NCI-H146 treated with DMSO at 0.1 percent for 48 hours (cell line): ENCODE results near the gene CDH6.
A peak's percentile ranks its signal among the peaks of the same experiment; 100 is the strongest.

Experiments used
- DNase-seq: peaks from one replicate; lab custom pipeline; 2025; ENCODE audit not compliant: unreplicated experiment; lab: John Stamatoyannopoulos, UW

Gene CDH6

DNA sequence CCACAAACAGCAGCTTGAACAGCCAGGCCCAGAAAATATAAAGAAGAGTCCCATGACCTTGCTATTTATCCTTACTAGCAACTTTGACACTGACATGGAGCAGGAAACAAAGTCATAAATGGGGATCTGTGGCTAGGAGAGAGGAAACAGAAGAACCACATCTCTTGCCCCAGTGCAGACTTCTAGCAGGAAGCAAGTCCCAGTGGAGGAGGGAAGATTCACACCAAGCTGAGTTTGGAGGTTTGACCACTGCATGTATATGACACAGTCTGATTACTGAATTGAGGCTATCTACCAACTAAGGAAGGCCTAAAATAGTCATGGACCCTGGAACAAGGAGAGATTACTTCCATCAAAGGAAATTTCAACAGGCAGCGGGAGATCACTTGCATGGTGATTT lies 51.4 kb downstream of the CDH6 start:
- DNase-seq, result no peak

DNA sequence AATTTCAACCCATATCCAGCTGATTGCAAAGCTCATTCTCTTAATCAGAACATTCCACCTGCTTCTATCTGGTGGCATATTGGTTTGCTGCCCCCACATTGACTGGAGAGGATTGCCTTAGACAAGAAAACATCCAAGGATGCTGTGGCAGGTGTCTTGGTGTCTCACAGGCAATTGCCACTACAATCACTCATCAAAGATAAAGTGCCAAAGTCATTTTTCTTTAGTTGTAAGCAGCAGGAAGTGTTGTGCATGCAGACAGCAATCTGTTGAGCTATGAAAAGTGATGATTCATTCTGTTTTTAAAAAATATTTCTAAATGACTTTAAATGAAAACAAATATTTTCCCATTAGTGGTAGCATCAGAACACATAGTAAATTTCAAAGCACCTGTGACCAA lies 53.9 kb downstream of the CDH6 start:
- no peak for DNase-seq

DNA sequence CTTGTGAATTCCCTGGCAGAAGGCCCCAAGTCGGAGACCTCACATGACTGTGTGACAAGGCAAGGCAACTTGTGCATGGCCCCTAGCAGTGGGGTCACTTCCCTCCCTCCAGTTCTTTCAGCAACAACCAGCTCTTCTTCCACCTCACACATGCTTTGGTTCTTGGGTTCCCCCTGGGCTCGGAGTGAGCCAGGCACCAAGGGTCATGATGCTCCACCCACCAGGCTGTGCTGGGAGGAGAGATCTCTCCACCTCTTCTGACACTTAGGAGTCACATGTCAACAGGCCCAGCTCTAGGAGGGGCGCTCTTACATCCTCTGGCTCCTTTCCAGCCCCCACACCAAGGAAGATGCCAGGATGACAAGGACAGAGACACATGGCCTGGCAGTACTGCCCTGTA lies 56.7 kb downstream of the CDH6 start:
- DNase-seq, result no peak

DNA sequence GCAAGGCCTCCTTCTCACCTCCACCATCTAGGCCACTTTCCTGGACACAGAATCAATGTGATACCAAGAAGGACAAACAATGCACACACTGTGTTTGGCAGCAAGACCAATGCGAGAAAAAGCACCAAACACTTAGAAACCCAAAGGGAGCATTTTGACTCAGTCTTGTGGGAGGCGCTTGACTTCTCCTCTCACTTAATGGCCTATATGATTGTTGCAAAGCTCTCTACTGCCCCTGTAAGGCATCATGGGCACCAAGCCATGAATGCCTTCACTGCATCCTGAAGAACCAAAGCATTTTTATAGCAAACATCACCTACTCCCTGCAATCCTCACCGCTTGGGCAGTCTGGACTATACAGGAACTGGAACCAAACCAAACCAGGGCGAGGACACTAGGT lies 57.5 kb downstream of the CDH6 start:
- no peak for DNase-seq

DNA sequence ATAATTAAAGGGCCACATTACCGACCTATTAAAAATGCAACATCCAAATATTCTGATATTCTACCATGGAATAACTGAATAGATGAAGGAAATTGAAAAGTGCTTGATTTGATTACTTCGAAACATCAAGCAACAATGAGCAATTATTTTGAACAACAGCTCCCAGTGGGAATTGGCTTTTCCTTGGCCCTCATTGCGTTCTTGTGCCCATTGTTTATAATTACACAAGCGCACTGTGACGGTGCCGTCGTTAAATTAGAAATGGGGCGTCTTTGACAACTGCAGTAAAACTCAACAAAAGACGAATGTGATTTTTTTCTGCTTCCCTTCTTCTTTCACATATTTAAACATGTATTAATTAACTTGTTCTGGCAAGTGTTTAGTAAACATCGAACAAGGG lies 61.6 kb downstream of the CDH6 start:
- no peak for DNase-seq

DNA sequence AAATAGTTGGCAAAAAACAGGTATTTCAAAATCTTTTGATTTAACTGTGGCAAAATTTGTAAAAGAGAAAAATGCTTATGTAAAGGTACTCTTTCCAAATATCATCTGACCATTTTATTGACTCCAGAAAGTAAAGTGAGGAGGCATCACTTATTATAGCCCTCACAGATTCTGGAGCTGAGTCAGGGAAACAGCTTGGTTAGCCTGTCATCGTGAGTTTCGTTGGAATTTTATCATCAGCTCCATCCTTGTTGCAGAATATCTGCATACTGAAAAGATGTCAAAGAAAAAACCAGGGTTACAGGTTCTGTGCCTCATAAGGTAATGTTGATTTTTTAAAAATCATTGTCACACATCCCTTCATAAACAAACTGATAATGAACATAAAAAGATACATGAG lies 74.8 kb downstream of the CDH6 start:
- no peak for DNase-seq

DNA sequence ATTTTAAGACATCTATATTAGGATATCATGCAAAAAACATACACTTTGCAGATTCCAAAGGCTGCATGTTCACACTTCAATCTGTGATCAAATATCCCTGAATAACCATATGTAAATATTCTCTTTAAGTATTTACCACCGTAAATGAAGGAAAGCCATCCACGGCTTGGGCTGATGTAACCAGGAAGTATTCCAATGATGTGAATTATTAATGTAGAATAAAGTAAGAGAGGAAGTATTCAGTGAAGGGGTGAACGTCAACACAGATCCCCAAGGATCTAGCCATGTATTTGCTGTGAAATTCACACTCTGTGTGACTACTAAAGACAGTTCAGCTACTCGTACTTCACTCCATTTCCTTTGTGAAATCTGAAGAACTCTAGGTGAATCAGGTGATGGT lies 75.2 kb downstream of the CDH6 start:
- DNase-seq, result no peak

DNA sequence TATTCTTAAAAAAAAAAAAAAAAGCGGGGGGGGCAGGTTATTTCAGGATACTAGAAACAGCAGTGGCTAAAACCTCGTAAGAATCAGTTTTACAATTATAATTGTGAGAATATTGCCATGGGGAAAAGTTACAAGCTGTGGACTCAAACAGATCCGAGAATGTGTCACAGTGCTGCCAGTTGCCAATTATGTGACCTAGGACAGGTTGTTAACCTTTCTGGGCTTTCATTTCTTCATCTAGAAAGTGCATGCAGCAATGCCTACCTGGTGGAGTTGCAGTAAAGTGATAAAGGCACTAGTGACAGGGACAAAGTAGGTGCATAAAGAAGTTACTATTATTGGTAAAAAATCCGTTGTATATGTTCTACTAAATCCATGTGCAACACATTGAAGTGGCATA lies 75.8 kb downstream of the CDH6 start:
- no peak for DNase-seq

DNA sequence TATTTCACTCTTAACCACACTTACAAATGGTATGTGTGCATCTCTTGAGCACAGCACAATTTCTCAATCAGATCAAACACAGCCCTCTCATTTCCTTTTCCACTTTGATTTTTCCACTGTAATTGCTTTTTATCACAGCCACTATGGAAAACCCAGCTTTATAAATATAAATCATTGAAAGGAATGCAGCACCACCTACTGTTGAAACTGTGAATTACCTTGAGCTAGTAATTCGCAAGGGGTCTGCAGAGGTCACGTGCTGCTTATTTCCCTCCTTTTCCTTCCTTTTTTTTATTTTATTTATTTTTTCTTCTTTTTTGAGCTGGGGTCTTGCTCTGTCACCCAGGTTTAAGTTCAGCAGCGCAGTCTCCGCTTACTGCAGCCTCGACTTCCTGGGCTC lies 76.9 kb downstream of the CDH6 start:
- peak; percentile 6 for DNase-seq

DNA sequence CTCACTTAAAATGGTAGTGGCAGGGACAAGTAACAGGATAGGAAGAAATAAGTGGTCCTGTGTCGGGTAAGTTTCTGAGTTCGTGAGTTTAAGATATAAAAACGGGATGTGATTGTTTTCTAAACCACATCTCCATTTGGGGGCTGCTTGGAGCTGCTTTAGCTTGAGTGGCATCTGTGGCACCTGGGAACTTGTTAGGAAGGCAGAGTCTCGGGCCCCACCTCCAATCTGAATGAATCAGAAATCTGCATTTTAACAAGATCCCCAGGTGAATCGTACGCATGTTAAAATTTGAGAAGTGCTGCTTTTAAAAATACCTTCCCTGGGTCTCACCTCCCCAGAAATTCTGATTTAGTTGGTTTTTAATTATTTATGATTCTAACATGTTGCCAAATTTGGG lies 78.1 kb downstream of the CDH6 start:
- DNase-seq, result no peak

DNA sequence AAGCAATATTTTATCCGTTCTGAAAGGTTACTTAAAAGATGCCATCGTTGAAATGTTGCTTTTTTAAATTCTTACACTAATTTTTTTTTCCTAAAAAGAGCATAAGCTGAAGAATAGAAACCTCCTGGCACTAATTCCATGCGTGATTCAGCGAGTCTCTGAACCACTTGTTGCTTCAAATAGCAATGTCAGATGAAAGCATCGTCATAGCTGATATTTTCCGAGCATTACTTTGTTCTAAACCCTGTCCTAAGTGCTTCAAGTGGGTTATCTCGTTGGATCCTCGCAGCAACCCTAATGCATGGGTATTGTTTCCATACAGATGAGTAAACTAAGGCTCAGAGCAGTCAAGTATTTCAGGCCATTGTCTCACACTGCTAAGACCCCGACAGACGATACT lies 79.7 kb downstream of the CDH6 start:
- no peak for DNase-seq

DNA sequence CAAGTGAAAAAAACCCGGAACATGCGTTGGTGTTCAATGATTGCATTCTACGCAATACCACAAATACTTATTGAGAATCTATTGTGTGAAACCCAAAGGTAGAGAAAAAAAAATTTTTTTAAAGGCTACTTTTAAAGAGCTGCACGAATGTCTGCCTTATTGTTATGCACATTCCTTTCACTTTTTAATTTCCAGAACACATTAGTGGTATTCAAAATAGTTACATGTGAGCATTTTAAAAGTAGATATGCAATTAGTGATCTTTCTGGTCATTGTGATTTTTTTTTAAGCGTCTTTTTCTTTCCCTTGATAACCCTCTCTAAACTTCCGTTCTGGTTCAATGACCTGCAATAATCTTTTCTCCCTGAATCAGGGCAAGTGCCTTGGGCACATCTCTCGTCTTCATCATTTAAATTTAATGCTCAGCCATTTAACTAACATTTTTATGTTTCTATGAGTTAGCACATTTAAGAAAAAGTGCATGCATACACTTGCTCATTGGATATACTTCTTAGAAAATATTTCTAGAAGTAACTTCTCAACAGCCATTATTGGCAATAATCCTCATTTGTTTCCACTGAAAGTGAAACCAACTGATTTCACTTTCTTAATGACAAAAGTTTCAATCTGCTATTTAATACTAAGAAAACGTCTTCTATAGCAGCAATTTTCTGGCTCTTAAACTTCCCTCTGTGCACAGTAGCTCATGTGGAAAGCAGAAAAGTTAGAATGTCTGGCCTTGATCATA lies 80.3 kb downstream of the CDH6 start:
- DNase-seq, result no peak

DNA sequence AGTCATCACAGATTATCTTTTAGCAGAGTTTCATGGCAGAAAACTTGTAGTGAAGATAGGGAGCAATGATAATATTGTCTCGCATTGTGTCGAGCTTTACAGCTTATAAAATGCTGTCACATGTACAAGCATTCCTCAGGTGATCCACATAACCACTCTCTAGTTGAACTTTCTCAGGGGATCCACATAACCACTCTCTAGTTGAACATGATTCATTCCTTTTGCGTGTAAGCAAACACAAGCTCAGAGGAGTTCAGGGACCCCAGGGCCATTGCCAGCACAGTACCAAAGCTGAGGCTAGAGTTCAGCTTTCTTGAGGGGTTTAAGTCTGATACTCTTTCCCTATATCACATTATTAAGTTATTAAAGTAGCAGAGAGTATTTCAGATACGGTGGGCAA lies 86.7 kb downstream of the CDH6 start:
- DNase-seq, result no peak

DNA sequence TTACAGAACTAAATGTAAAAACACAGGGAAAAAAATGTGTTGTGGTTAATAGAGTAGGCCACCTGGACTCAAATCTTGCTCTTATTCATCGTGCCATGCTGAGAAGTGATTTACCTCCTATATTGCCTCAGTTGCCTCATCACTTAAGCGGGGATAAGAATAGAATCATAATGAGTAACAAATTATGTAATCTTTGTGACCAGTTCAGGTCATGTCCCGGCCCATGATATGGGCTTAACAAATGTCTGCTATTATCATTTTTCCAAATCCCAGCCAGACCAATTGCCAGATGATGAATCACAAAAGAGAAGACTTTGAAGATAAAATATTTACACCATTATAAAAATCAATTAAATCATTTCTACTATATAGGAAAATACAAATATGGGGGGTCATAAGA lies 89.8 kb downstream of the CDH6 start:
- DNase-seq, result no peak

DNA sequence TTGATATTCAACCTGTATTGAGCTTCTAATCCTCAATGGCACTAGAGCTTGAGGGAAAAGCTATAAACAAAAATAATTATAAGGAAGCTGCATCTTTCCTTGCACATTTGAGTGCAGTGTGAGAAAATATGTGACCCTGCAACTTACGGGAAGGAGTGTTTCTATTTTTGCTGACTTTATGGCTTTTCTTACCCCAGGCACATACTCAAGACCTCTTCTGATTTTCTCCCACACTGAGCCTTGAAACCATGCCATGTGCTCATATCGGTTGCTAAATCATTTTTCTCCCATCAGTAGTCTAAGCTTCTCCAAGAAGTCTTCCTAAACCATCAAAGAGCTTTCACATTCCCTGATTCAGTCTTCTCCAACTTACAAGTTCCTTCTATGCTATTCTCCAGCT lies 91.5 kb downstream of the CDH6 start:
- DNase-seq, result no peak

DNA sequence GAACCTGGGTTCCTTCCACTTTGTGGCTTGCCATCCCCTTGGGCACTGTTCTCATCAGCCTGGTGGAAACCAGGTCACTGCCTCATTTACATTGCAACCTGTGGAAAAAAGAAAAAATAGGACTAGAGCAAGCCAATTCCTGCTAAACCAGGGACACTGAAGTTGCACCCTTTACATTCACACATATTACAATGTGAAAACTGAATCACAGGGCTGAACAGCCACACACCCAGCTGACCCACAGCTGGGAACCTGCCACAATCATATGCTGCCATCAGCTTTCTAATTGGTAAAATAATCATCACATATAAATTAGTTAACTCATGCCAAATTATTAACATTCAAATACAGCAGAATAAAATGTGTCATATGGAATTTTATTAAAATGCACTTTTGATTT lies 94.5 kb downstream of the CDH6 start:
- DNase-seq, result no peak

DNA sequence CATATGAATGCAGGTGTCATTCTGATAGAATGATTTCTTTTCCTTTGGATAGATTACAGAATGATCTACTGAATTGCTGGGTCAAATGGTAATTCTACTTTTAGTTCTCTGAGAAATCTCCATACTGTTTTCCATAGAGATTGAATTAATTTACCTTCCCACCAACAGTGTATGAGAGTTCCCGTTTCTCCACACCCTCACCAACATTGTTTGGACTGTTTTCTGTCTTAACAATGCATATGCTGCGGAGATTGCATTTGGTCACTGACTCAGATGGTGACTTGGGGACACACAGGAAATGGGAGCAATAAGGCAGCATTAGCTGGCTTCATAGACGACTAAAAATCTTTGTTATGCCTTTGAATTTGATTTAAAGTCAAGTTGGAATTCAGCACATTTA lies 95.9 kb downstream of the CDH6 start:
- no peak for DNase-seq

DNA sequence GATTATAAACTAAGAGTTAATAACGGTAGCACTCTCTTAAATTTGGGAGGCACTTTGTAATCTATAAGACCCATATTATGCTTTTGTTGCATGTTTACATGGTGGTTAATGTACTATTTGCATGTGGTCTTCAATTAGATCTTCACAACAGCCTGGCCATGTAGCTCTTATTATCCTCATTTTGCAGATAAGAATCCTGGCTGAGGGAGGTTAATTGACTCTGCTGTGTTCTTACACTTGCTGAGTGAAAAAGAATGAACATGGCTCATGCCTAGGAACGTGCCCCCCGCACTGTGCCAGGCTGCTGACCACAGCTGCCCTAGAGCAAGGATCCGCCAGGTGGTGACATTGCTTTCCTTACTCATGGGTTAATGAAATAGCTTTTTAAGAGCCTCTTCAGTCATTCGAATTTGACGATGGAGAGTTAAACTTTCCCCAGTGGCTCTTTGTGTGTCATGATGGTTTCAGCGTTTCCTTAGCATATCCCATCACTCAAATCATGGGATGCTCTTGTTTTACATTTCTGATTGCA lies 97.9 kb downstream of the CDH6 start:
- DNase-seq, result peak; percentile 44

DNA sequence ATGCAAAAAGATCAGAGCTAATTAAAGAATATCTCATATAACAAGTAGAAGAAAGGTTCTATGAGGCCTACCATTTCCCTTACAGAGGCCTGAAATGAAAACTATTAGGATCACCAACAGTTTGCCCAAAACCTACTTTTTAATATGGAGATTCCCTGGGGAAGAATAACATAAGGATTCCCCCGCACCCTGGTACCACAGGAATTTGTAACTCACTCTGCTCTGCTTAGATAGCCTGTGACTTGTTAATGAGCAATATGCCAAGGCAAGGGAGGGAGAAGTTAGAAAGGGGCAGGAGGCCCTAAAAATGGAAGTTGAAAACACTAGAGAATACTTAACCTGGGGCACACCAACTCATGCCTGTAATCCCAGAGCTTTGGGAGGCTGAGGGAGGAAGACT lies 107.0 kb downstream of the CDH6 start:
- no peak for DNase-seq

DNA sequence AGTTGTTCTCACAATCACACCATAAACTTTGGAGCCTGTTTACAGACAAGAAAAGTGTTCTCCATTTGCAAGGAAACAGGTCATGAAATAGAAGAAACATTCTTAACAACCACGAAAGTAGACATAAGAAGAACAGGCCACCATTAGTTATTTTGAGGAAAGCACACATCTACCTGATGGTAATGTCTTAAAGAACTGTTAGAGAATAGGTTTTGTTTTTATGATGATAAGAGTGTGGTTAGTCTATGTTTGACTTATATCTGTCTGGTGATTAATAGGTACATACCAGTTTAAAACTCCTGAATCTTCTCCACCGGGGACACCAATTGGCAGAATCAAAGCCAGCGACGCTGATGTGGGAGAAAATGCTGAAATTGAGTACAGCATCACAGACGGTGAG lies 108.3 kb downstream of the CDH6 start:
- DNase-seq, result no peak

DNA sequence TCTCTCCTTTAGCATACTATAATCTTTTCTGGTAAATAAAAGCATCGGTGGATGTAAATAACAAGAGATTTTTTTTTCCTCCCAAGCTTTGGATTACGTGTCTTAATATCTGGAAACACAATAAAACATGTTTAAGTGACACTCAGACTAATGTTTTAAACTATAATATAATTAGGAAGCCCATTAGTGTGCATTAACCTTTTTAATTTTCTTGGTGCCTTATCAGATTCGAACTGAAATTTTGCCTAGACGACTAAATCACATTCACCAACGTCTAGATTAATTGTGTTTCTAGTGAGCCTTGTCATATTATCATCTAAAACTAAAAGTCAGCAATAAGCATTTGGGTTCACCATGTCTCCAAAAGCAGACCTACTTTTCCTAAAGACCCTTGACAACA lies 110.2 kb downstream of the CDH6 start:
- DNase-seq, result no peak

DNA sequence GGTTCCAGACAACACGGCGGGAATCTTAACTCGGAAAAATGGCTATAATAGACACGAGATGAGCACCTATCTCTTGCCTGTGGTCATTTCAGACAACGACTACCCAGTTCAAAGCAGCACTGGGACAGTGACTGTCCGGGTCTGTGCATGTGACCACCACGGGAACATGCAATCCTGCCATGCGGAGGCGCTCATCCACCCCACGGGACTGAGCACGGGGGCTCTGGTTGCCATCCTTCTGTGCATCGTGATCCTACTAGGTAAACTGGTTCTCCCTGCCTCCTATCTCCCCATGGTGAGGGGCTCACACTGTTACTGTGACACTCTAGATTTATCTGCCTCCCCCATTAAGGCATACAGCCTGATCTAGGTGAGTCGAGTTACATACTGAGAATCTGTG lies 124.2 kb downstream of the CDH6 start:
- no peak for DNase-seq

DNA sequence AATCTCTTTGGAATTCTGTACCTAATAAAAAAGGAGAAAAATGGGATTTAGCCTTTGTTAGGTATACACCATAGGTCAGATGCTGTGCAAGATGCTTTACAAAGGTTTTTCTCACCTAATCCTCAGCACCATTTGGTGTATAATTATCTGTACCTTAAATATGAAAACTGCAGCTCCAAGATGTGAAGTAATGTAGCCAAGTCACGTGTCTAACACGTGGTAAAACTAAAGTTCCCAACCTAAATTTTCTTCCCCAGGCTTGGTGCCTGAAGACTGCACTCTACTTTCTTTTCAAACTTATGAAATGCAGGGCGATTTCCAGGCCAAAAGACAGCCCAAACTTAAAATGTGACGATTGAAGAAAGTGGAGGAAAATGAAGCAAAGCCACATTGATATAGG lies 125.8 kb downstream of the CDH6 start:
- no peak for DNase-seq
